GM12865 (cell line): ENCODE results near the gene POU4F3.
"Not testable (repeated sequence)": the region's sequence is repeated elsewhere in the genome, so short reads cannot be mapped to it uniquely, and the experiment has no call there.

Experiments used
- DNase-seq: peaks from one replicate; pipeline ENCODE4 v3.0.0; 2010; ENCODE audit warnings: low read depth
- H3K4me3 ChIP-seq: 2 replicates; pipeline ENCODE4 v1.5.1; 2011; ENCODE audit warnings: mild to moderate bottlenecking, low read depth, low read length, control low read depth
- CTCF ChIP-seq: IDR thresholded peaks from 2 replicates; pipeline ENCODE4 v1.5.1; 2011; ENCODE audit warnings: low read length, control low read depth, low read depth, inconsistent platforms; ENCODE audit not compliant: insufficient read depth; ENCODE audit errors: missing control alignments

The POU4F3 gene

GRCh38 chr5:146338774-146339714 is at the start of gene POU4F3:
TSS of gene POU4F3 (plus strand) at chr5:146338839. CDS start at chr5:146339113, 274 bp downstream.
- H3K4me3 ChIP-seq, result no peak within 1 kb of the TSS
- DNase-seq, result no peak
- TF ChIP-seq CTCF, result no peak

GRCh38 chr5:146290318-146290717 is 48.3 kb upstream of the POU4F3 start:
- TF ChIP-seq CTCF, result no peak
- H3K4me3 ChIP-seq, result no peak overlapping the region
- DNase-seq, result no peak

GRCh38 chr5:146291421-146292074 is 47.1 kb upstream of the POU4F3 start:
- DNase-seq, result peak; percentile 59

GRCh38 chr5:146296245-146296644 is 42.4 kb upstream of the POU4F3 start:
- DNase-seq, result no peak
- no peak overlapping the region for H3K4me3 ChIP-seq
- TF ChIP-seq CTCF, result no peak

More at GRCh38 chr5:146291421-146292074, 47.1 kb upstream of the POU4F3 start:
- no peak overlapping the region for H3K4me3 ChIP-seq
- TF ChIP-seq CTCF, result peak; percentile 58

GRCh38 chr5:146298920-146299319 is 39.7 kb upstream of the POU4F3 start:
- H3K4me3 ChIP-seq, DNase-seq: not testable (repeated sequence)

GRCh38 chr5:146301626-146302025 is 37.0 kb upstream of the POU4F3 start:
- no peak overlapping the region for H3K4me3 ChIP-seq
- DNase-seq, result no peak
- TF ChIP-seq CTCF, result no peak

GRCh38 chr5:146302406-146302805 is 36.2 kb upstream of the POU4F3 start:
- no peak for TF ChIP-seq CTCF

More at GRCh38 chr5:146302406-146302805, 36.2 kb upstream of the POU4F3 start:
- no peak overlapping the region for H3K4me3 ChIP-seq
- no peak for DNase-seq
